IMR-90 (cell line): ENCODE measurements around the gene TSEN54. TPM values are rescaled to one million over a fixed set of nuclear protein-coding genes. Genes with fewer than 3 reads are reported as not detected.

Experiments used
- ATAC-seq: fragments of 200-7000 bp; cut with Tn5 transposase; 2 replicates; pipeline ENCODE4 v1.9.1; 2020; ENCODE audit warnings: low read depth, mild to moderate bottlenecking, moderate library complexity
- BruUV-seq: library from RNA; stranded (reverse); fragments of 400-500 nt; replicated peaks from 2 replicates; lab custom pipeline; 2021; lab: Mats Ljungman, UMichigan
- CTCF ChIA-PET: fragments of 300-600 bp; formaldehyde crosslinking; extraction: SDS; loops from one replicate; lab custom pipeline; 2021; ENCODE audit warnings: antibody characterized with exemption; lab: Yijun Ruan, JAX
- POLR2A ChIA-PET: fragments of 300-600 bp; sonication (Branson Sonifier 250); formaldehyde crosslinking; loops from one replicate; lab custom pipeline; 2022; ENCODE audit warnings: antibody characterized with exemption; ENCODE audit not compliant: unreplicated experiment; lab: Charles Lee
- DNase-seq: peaks from one replicate; pipeline ENCODE4 v3.0.0; 2013
- H2AFZ ChIP-seq: replicated peaks from 2 replicates; pipeline ENCODE3; 2013; ENCODE audit warnings: low read length, mild to moderate bottlenecking; ENCODE audit not compliant: poor library complexity
- H2AK5ac ChIP-seq: 2 replicates; pipeline ENCODE4 v1.6.1; 2013; ENCODE audit warnings: low read depth, low read length, inconsistent platforms
- H2AK9ac ChIP-seq: replicated peaks from 2 replicates; pipeline ENCODE3; 2013; ENCODE audit warnings: mild to moderate bottlenecking, low read depth, low read length, moderate library complexity; ENCODE audit not compliant: poor library complexity
- H2BK120ac ChIP-seq: 2 replicates; pipeline ENCODE4 v1.6.1; 2013; ENCODE audit warnings: low read depth, low read length, inconsistent platforms
- H2BK15ac ChIP-seq: 3 replicates; pipeline ENCODE4 v1.6.1; 2013; ENCODE audit warnings: low read depth, low read length, inconsistent platforms
- H2BK20ac ChIP-seq: 2 replicates; pipeline ENCODE4 v1.6.1; 2013; ENCODE audit warnings: low read depth, mild to moderate bottlenecking, inconsistent platforms, low read length, moderate library complexity
- H2BK5ac ChIP-seq: 2 replicates; pipeline ENCODE4 v1.6.1; 2013; ENCODE audit warnings: mild to moderate bottlenecking, low read depth, low read length, inconsistent platforms; ENCODE audit not compliant: poor library complexity, severe bottlenecking
- H3K14ac ChIP-seq: replicated peaks from 2 replicates; pipeline ENCODE4 v1.6.1; 2013; ENCODE audit warnings: low read depth, low read length, inconsistent platforms
- H3K18ac ChIP-seq: 2 replicates; pipeline ENCODE4 v1.6.1; 2013; ENCODE audit warnings: low read depth, low read length, control low read depth
- H3K23ac ChIP-seq: 2 replicates; pipeline ENCODE4 v1.6.1; 2013; ENCODE audit warnings: low read depth, low read length, inconsistent platforms
- H3K27ac ChIP-seq: 2 replicates; pipeline ENCODE4 v1.5.1; 2013; ENCODE audit warnings: mild to moderate bottlenecking, control low read depth, low read length; ENCODE audit not compliant: insufficient read depth
- H3K27me3 ChIP-seq: 2 replicates; pipeline ENCODE4 v1.6.1; 2013; ENCODE audit warnings: low read length; ENCODE audit not compliant: control insufficient read depth, insufficient read depth
- H3K36me3 ChIP-seq: 2 replicates; pipeline ENCODE4 v1.6.1; 2013; ENCODE audit warnings: low read length, mixed read lengths; ENCODE audit not compliant: control insufficient read depth, insufficient read depth
- H3K4ac ChIP-seq: 2 replicates; pipeline ENCODE4 v1.6.1; 2013; ENCODE audit warnings: low read depth, low read length, inconsistent platforms
- H3K4me1 ChIP-seq: 2 replicates; pipeline ENCODE4 v1.6.1; 2013; ENCODE audit warnings: low read length, mixed read lengths; ENCODE audit not compliant: control insufficient read depth, insufficient read depth
- H3K4me2 ChIP-seq: 2 replicates; pipeline ENCODE4 v1.6.1; 2013; ENCODE audit warnings: low read depth, mild to moderate bottlenecking, control low read depth, low read length, moderate library complexity
- H3K4me3 ChIP-seq: 2 replicates; pipeline ENCODE4 v1.5.1; 2013; ENCODE audit warnings: low read depth, mild to moderate bottlenecking, control low read depth, low read length, moderate library complexity; ENCODE audit not compliant: insufficient read depth
- H3K56ac ChIP-seq: 2 replicates; pipeline ENCODE4 v1.6.1; 2013; ENCODE audit warnings: low read length, inconsistent platforms; ENCODE audit not compliant: insufficient read depth; ENCODE audit errors: extremely low read depth
- H3K79me1 ChIP-seq, 2 experiments: 2 replicates each; pipeline ENCODE4 v1.6.1; 2013; ENCODE audit warnings: low read length in 2 of 2, inconsistent platforms in 1 of 2, low read depth in 1 of 2
- H3K9ac ChIP-seq: 2 replicates; pipeline ENCODE4 v1.6.1; 2013; ENCODE audit warnings: low read depth, low read length, control low read depth
- H3K9me1 ChIP-seq: 2 replicates; pipeline ENCODE4 v1.6.1; 2013; ENCODE audit warnings: low read length, inconsistent platforms; ENCODE audit not compliant: insufficient read depth
- H3K9me3 ChIP-seq: 2 replicates; pipeline ENCODE4 v1.6.1; 2013; ENCODE audit warnings: low read length; ENCODE audit not compliant: control insufficient read depth, insufficient read depth
- H4K20me1 ChIP-seq: 2 replicates; pipeline ENCODE4 v1.6.1; 2013; ENCODE audit warnings: low read length, inconsistent platforms; ENCODE audit not compliant: insufficient read depth
- H4K5ac ChIP-seq: 2 replicates; pipeline ENCODE4 v1.6.1; 2013; ENCODE audit warnings: mild to moderate bottlenecking, low read depth, low read length, control low read depth
- H4K8ac ChIP-seq, 2 experiments: 2 replicates each; pipeline ENCODE4 v1.6.1; 2013; ENCODE audit warnings: low read depth in 2 of 2, low read length in 2 of 2, control low read depth in 1 of 2, inconsistent platforms in 1 of 2
- H4K91ac ChIP-seq: 2 replicates; pipeline ENCODE4 v1.6.1; 2013; ENCODE audit warnings: low read depth, low read length, inconsistent platforms; ENCODE audit not compliant: insufficient read depth
- NFE2L2 ChIP-seq: fragments of 150-350 bp; IDR thresholded peaks from 2 replicates; pipeline ENCODE4 v1.6.1; 2016; ENCODE audit warnings: low read depth, mild to moderate bottlenecking, low read length
- WGBS, 2 experiments: methylation state at CpG; one replicate each; pipeline versions ENCODE4 v1.1.5 to v1.1.7; 2013; ENCODE audit warnings: missing lambda C conversion rate in 2 of 2; ENCODE audit not compliant: insufficient read length in 1 of 2; ENCODE audit errors: extremely low coverage in 2 of 2; 5-methylcytosine and 5-hydroxymethylcytosine counted together
- dilution Hi-C: fragments of 300-500 bp; cut with HindIII; formaldehyde crosslinking; loops from one replicate; pipeline ENCODE4 v1.14.3; 2018; ENCODE audit warnings: low sequenced_read_pairs; ENCODE audit not compliant: unreplicated experiment
- in situ Hi-C: fragments of 300-500 bp; cut with MboI; formaldehyde crosslinking; loops from 3 replicates; pipeline ENCODE4 v1.14.3; 2019; ENCODE audit warnings: low sequenced_read_pairs, inconsistent platforms, mixed read lengths
- intact Hi-C: fragments of 100-400 bp; cut with micrococcal nuclease; formaldehyde crosslinking; loops from 2 replicates; pipeline ENCODE4 v1.10.0; 2022
- polyA plus RNA-seq, 3 experiments: library from polyadenylated mRNA; depleted of rRNA; stranded (reverse); fragments of >200 nt; gene quantifications; 2 replicates each; pipeline ENCODE4 v1.2.3, GENCODE V29; 2012; ENCODE audit warnings: low replicate concordance in 1 of 3
- total RNA-seq: library from RNA; depleted of rRNA; stranded (reverse); fragments of >200 nt; gene quantifications from 2 replicates; pipeline ENCODE4 v1.2.3, GENCODE V29; 2012

The TSEN54 gene
- total and polyA plus RNA-seq, 2 of the 4 experiments (the other 2 are of a cell fraction): 7.2 to 14.9 TPM

DNA sequence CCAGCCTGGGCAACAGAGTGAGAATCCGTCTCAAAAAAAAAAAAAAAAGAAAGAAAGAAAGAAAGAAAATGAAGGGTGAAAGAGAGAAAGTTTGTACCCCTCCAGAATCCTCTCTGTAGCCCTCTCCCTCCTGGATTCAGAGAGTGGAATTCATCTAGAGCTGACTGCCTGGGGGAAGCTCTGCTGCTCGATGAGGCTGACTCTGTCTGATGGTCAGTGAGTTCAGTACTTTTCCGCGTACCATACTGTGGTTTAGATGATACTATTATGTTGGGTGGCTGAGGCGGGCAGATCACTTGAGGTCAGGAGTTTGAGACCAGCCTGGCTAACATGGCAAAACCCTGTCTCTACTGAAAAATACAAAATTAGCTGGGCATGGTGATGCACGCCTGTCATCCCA, 45.1 kb upstream of the TSEN54 start:
- dilution Hi-C loops (no loop called here), in situ Hi-C loops (no loop called here)

More for the DNA sequence above, 45.1 kb upstream of the TSEN54 start:
- no peak overlapping the region for H2AK5ac ChIP-seq
- no peak overlapping the region for H3K23ac ChIP-seq
- H4K91ac ChIP-seq: no peak overlapping the region
- H3K4me3 ChIP-seq: no peak overlapping the region
- no peak overlapping the region for H3K18ac ChIP-seq
- ATAC-seq (no peak), DNase-seq (no peak)
- peaks cover 19 to 38% of the 10 kb centered on the region in 2 experiments for H3K79me1 ChIP-seq
- no peak overlapping the region for H3K4ac ChIP-seq
- no peak overlapping the region for H2BK20ac ChIP-seq
- no peak overlapping the region for H2AK9ac ChIP-seq
- no peak overlapping the region for H3K56ac ChIP-seq
- H2BK120ac ChIP-seq: no peak overlapping the region
- CTCF ChIA-PET: no interaction called here
- H4K8ac ChIP-seq: no peak overlapping the region
- no peak overlapping the region for H3K9ac ChIP-seq
- no peak for TF ChIP-seq NFE2L2
- intact Hi-C loops: no loop called here
- no peaks in the 10 kb centered on the region for H3K9me3 ChIP-seq
- POLR2A ChIA-PET: no interaction called here
- H3K9me1 ChIP-seq: peaks cover 9% of the 10 kb centered on the region
- H4K5ac ChIP-seq: no peak overlapping the region
- no TSS peak for BruUV-seq
- no peak overlapping the region for H3K14ac ChIP-seq
- H2AFZ ChIP-seq: no peak overlapping the region
- no peak overlapping the region for H3K27ac ChIP-seq
- no peaks in the 10 kb centered on the region for H3K27me3 ChIP-seq
- no peak overlapping the region for H2BK15ac ChIP-seq
- H3K4me1 ChIP-seq: peaks cover 4% of the 10 kb centered on the region
- H3K36me3 ChIP-seq: peaks cover 22% of the 10 kb centered on the region; the same call in 1 of the 2 replicates
- H3K4me2 ChIP-seq: no peak overlapping the region
- H2BK5ac ChIP-seq: no peak overlapping the region
- H4K20me1 ChIP-seq: peaks cover 16% of the 10 kb centered on the region
- WGBS, 2 experiments: 100% methylated on average over 1 of the region's 6 CpGs; no CpG with 5 or more reads in 1 of the 2 experiments
